Measurements from ENCODE around the gene CDH16.

- TF ChIP-seq ZSCAN5A (tag by site-specific recombination; IDR thresholded peaks at IDR 0.05): no peak
- 0 out of 2 replicates have a peak, but pooled peaks have one; percentile 6 for TF ChIP-seq CTCF (tag by site-specific recombination; IDR thresholded peaks at IDR 0.05)
- no peak for TF ChIP-seq ZNF791 (tag by site-specific recombination; IDR thresholded peaks at IDR 0.05)
- TF ChIP-seq ZNF274 (IDR thresholded peaks at IDR 0.05; ENCODE audit: low read length): no peak
- no peak for TF ChIP-seq ZNF274 (tag by site-specific recombination; IDR thresholded peaks at IDR 0.05; ENCODE audit: borderline replicate concordance)
- no peak for TF ChIP-seq ATF2 (tag by site-specific recombination; IDR thresholded peaks at IDR 0.05; ENCODE audit: low read depth)
- no peak for TF ChIP-seq SP3 (tag by site-specific recombination; IDR thresholded peaks at IDR 0.05)
- no peak for TF ChIP-seq ZNF239 (tag by site-specific recombination; IDR thresholded peaks at IDR 0.05)
- TF ChIP-seq ZBTB1 (tag by site-specific recombination; IDR thresholded peaks at IDR 0.05): no peak
- TF ChIP-seq ZNF707 (tag by site-specific recombination; IDR thresholded peaks at IDR 0.05): no peak
- no peak for TF ChIP-seq REST (tag by site-specific recombination; IDR thresholded peaks at IDR 0.05)
- TF ChIP-seq YY1 (tag by site-specific recombination; IDR thresholded peaks at IDR 0.05): no peak
These were observed 18.3 kb upstream of the CDH16 start for GRCh38 chr16:66936889-66937554.

Measured in HEK293 (cell line).